VCaP (cell line): Measurements from ENCODE around the gene GAPVD1.
A peak's percentile ranks its signal among the peaks of the same experiment; 100 is the strongest.

Experiments
- H3K27ac ChIP-seq: fragments of 450-650 bp; 2 replicates; pipeline ENCODE4 v1.5.1; 2017
- TF ChIP-seq, protein P1 (sequence below): fragments of 450-650 bp; conservative IDR thresholded peaks from 2 replicates; pipeline ENCODE4 v1.5.1; 2017; ENCODE audit warnings: mild to moderate bottlenecking, moderate library complexity

GAPVD1 gene

DNA sequence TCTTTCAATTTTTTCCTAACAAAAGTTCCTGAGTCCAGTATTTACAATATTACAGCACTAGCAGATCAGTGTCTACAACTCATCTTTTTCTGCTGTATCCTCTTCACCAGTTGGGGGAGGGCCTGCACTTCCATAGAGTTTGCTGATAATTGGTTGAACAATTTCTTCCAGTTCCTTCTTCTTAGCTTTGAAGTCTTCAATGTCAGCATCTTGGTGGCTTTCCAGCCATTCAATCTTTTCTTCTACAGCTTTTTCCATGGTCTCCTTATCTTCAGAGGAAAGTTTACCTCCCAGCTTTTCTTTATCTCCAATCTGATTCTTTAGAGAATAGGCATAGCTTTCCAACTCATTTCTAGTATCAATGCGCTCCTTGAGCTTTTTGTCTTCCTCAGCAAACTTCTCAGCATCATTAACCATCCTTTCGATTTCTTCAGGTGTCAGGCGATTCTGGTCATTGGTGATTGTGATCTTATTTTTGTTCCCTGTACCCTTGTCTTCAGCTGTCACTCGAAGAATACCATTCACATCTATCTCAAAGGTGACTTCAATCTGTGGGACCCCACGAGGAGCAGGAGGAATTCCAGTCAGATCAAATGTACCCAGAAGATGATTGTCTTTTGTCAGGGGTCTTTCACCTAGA lies 25.0 kb upstream of the GAPVD1 start:
- peak overlapping the region; percentile 2; the same call in 1 of the 2 replicates for H3K27ac ChIP-seq

GRCh38 chr9:125238127-125238914 lies 23.3 kb upstream of the GAPVD1 start:
- TF ChIP-seq, protein P1, sequence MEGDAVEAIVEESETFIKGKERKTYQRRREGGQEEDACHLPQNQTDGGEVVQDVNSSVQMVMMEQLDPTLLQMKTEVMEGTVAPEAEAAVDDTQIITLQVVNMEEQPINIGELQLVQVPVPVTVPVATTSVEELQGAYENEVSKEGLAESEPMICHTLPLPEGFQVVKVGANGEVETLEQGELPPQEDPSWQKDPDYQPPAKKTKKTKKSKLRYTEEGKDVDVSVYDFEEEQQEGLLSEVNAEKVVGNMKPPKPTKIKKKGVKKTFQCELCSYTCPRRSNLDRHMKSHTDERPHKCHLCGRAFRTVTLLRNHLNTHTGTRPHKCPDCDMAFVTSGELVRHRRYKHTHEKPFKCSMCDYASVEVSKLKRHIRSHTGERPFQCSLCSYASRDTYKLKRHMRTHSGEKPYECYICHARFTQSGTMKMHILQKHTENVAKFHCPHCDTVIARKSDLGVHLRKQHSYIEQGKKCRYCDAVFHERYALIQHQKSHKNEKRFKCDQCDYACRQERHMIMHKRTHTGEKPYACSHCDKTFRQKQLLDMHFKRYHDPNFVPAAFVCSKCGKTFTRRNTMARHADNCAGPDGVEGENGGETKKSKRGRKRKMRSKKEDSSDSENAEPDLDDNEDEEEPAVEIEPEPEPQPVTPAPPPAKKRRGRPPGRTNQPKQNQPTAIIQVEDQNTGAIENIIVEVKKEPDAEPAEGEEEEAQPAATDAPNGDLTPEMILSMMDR: no peak
- peak overlapping the region; percentile 8; the same call in 1 of the 2 replicates for H3K27ac ChIP-seq

More for the DNA sequence above, 25.0 kb upstream of the GAPVD1 start:
- TF ChIP-seq, protein P1: 0 out of 2 replicates have a peak, but pooled peaks have one; percentile 32

DNA sequence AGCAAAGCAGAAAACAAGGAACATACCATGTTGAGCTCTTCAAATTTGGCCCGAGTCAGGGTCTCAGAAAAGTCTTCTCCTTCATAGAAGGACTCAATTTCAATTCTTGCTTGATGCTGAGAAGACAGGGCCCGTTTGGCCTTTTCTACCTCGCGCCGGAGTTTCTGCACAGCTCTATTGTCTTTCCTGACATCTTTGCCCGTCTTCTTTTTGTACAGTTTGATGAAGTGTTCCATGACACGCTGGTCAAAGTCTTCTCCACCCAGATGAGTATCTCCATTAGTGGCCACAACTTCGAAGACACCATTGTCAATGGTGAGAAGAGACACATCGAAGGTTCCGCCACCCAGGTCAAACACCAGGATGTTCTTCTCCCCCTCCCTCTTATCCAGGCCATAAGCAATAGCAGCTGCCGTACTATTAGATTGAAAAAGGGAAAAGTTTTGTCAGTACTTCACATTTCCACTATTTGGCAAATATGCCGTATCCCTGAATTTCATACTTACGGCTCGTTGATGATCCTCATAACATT lies 22.6 kb upstream of the GAPVD1 start:
- TF ChIP-seq, protein P1: no peak
- H3K27ac ChIP-seq: peak overlapping the region; percentile 91; the same call in 1 of the 2 replicates

DNA sequence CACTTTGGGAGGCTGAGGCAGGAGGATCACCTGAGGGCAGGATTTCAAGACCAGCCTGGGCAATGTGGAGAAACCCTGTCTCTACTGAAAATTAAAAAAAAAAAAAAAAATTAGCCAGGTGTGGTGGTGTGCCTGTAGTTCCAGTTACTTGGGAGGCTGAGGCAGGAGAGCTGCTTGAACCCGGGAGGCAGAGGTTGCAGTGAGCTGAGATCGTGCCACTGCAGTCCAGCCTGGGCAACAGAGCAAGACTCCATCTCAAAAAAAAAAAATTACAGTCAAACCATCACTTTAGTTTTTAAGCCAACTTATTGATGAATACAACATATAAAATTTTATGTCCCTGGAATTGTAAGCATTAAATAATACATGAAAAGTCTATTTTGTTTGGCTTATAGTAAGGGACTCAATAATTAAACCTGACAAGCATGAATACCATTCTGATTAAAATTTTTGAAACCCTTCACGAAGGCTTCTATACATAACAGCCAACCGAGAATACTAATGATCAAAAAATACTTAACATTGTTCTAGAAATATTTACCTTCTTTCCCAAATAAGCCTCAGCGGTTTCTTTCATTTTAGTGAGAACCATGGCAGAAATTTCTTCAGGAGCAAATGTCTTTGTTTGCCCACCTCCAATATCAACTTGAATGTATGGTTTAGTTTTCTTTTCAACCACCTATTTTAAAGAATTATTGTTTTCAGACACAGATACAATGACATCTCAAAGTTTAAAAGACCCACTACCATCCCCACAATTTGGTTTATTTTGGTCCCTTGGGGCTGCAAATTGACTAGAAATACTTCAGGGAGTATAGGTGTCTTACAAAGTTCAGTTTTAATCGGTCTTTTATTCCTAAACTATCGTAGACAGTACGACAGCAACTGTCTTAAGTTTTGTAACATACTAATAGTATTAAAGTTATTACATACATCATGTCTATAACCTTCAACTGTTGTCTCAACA lies 21.7 kb upstream of the GAPVD1 start:
- TF ChIP-seq, protein P1: no peak
- peak overlapping the region; percentile 91 for H3K27ac ChIP-seq

GRCh38 chr9:125240649-125240999 lies 21.0 kb upstream of the GAPVD1 start:
- H3K27ac ChIP-seq: peak overlapping the region; percentile 91

DNA sequence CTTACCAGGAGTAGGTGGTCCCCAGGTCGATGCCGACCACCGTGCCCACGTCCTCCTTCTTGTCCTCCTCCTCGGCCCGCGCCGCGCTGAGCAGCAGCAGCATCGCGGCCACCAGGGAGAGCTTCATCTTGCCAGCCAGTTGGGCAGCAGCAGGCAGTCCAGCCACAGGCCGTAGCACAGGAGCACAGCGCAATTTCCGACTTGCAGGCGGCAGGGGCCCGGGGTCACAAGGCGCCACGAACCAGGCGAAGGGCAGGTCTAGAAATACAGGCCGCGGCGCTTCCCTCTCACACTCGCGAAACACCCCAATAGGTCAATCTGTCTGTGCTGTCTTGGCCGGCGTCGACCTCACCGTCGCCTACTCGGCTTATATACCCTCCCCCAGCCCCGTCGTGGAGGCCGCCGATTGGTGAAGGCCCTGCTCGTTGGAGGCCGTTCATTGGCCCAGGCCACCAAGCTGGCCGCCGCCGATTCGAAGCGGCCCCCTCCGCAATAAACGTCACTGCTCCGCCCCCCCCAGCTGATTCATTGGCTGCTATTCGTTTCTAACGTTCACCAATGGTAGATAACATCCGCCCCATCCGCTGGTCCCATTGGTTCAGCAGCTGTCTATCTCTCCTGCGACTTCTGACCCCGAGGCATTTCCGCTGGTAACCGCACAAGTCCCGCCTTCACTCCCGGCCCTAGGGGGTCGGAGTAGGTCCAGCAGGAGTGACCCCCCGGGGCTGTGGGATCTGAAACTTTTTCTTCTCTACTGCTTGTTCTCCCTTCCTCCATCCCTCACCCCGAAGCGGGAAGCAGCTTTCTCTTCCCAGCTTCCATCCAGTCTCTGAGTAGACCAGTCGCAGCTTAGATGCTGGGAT lies 20.4 kb upstream of the GAPVD1 start, which contains the start of gene HSPA5:
Gene HSPA5, minus strand, starts transcription at position 344 of the 863 bp plus-strand sequence. Its CDS starts 217 bp downstream, at position 127.
- TF ChIP-seq, protein P1: peak; percentile 37
- H3K27ac ChIP-seq: peak within 1 kb of the TSS; percentile 91

More at GRCh38 chr9:125240649-125240999, 21.0 kb upstream of the GAPVD1 start:
- TF ChIP-seq, protein P1: no peak
